ENCODE results near the gene APBA2. TPM values are rescaled to one million over a fixed set of nuclear protein-coding genes. Genes with fewer than 3 reads are reported as not detected.

Gene APBA2
- total RNA-seq, 1 donor from 2014 or later: 3.8 TPM

DNA sequence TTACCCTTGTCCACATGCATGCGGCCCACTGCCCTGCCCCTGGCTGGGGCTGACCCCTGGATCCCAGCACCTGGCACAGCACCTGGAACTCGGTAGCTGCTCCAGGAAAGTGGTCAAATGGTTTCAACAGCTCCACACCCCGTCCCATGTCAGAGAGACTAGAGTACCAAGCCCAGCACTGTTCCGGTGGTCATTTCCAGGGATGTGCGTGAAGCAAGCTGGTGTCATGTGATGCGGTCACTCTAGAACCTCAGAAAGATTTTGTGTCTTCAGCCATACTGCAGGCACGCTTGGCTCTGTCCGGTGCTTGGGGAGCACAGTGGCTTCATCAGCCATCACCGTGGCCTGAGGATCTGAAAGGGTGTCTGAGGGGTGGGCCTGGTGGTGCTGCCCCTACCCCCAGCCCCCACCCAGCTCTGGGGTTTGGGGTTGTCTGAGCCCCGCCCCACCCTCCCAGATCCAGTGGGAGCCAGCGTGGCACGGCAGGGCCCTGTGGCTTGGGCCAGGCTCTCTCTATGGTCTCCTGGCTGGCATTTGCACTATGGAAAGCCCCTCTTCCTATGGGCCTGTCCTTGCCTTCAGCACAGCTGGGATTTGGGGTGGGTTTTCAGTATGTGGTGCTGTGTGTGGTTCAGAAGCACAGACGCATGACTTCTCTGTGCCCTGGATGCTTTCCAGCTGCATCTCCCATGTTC lies 15.3 kb downstream of the APBA2 start:
- no peaks in the 10 kb centered on the region for H3K36me3 ChIP-seq

DNA sequence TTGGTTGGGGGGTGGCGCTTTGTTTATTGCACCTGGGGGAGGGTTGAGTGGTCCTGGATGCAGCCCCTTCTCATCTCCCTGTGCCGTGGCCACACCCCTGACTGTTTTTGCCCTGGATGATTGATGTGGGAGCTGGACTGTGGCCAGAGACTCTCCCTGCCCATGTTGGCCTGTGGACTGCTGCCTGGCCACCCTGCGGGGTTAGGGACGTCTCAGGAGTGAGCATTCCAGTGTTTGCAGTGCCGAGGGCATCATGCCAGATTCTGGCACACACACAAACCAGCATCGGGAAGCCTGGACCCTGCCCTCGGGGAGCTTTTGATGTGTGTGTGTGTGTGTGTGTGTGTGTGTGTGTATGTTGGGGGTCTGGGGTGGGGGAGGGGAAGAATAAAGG lies 15.8 kb downstream of the APBA2 start:
- no peak for DNase-seq
- no peak for ATAC-seq
- Histone ChIP-seq H3K4me3 (no peak overlapping the region), H3K27ac (no peak overlapping the region), H3K9me3 (no peaks in the 10 kb centered on the region), H3K36me3 (no peaks in the 10 kb centered on the region), H3K27me3 (ENCODE audit: low read depth) (no peaks in the 10 kb centered on the region), H3K4me1 (no peaks in the 10 kb centered on the region)
- intact Hi-C loops (cut with DNase I): no loop called here
- TF ChIP-seq, protein P1, sequence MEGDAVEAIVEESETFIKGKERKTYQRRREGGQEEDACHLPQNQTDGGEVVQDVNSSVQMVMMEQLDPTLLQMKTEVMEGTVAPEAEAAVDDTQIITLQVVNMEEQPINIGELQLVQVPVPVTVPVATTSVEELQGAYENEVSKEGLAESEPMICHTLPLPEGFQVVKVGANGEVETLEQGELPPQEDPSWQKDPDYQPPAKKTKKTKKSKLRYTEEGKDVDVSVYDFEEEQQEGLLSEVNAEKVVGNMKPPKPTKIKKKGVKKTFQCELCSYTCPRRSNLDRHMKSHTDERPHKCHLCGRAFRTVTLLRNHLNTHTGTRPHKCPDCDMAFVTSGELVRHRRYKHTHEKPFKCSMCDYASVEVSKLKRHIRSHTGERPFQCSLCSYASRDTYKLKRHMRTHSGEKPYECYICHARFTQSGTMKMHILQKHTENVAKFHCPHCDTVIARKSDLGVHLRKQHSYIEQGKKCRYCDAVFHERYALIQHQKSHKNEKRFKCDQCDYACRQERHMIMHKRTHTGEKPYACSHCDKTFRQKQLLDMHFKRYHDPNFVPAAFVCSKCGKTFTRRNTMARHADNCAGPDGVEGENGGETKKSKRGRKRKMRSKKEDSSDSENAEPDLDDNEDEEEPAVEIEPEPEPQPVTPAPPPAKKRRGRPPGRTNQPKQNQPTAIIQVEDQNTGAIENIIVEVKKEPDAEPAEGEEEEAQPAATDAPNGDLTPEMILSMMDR (IDR thresholded peaks at IDR 0.05): no peak

More for the DNA sequence above, 15.3 kb downstream of the APBA2 start:
- intact Hi-C loops (cut with DNase I): no loop called here
- Histone ChIP-seq H3K4me3 (no peak overlapping the region), H3K4me1 (no peaks in the 10 kb centered on the region), H3K27me3 (ENCODE audit: low read depth) (no peaks in the 10 kb centered on the region), H3K27ac (no peak overlapping the region), H3K9me3 (no peaks in the 10 kb centered on the region)
- TF ChIP-seq, protein P1 (IDR thresholded peaks at IDR 0.05): no peak
- DNase-seq: no peak
- ATAC-seq: no peak

DNA sequence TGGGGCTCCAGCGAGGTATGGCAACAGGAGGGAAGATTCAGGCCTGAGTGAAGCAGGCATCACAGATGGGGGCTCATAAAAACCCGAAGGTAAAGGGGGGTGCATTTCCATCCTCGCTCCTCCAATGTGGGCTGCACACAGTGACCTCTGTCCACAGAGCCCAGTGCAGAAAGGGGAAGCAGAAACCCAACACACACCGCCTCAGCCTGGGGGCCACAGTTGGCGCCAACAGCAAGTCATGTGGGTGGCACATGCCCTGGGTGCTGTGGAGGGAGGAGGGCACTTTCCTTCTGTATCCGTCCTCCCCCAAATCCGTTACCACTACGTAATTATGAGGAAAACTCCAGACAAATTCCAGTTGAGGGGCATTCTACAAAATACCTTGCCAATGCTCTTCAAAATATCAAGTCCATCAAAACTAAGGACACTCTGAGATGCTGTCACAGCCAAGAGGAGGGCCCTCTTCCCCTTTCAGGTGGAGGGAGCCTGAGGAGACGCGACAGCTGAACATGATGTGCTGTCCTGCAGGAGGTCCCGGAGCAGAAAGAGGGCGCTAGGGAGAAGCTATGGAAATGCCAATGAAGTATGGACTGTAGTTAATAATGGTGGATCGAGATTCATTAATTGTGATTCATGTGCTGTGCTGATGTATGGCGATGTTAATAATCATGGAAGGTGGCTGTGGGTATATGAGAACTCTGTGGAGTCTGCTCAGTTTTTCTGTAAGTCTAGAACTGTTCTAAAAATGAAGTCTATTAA lies 16.4 kb downstream of the APBA2 start:
- intact Hi-C loops (cut with DNase I): no loop called here
- no peaks in the 10 kb centered on the region for H3K4me1 ChIP-seq
- no peak overlapping the region for H3K4me3 ChIP-seq
- H3K27me3 ChIP-seq (ENCODE audit: low read depth): no peaks in the 10 kb centered on the region
- H3K36me3 ChIP-seq: no peaks in the 10 kb centered on the region
- ATAC-seq (no peak), DNase-seq (no peak)
- TF ChIP-seq, protein P1 (IDR thresholded peaks at IDR 0.05): no peak
- no peak overlapping the region for H3K27ac ChIP-seq
- H3K9me3 ChIP-seq: no peaks in the 10 kb centered on the region

DNA sequence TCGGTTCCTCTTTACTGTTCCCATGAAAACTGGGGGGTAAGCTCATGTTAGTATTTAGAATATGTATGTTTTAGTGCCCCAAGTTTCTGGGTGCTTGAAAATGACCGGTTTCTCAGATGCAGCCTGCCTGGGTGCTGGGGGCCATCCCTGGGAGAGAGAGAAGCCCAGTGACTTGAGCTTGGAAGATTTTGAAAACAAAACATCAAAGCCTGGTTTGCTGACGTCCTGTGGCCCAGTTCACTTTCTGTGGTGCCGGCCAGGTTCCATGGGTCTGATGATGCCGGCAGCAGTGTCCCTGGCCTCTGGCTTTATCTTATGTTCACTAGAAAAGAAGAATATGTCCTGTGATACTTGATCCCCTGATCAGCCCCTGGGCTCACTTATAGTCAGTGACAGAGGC lies 17.1 kb downstream of the APBA2 start:
- Histone ChIP-seq H3K27me3 (ENCODE audit: low read depth) (no peaks in the 10 kb centered on the region), H3K36me3 (no peaks in the 10 kb centered on the region), H3K4me3 (no peak overlapping the region), H3K27ac (no peak overlapping the region), H3K4me1 (no peaks in the 10 kb centered on the region), H3K9me3 (no peaks in the 10 kb centered on the region)
- DNase-seq (no peak), ATAC-seq (no peak)
- TF ChIP-seq, protein P1 (IDR thresholded peaks at IDR 0.05): no peak
- intact Hi-C loops (cut with DNase I): no loop called here

DNA sequence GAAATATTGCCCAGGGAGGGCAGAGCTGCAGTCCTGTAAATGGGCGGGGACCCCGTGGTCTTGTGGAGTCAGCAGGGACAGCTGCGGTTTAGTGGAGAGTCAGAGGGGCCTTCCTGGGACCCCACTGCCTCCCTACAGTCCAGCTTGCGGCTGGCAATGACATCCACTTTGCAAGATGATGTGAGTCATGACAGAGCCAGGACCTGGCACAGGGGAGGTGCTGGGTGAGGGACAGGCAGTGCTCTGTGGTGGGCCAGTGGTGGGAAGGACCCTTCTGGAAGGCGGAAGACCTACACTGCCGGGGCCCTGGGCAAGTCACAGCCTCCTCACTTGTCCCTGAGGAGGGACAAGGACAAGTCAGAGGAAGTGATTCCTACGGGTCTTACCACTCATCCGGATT lies 17.8 kb downstream of the APBA2 start:
- Histone ChIP-seq H3K4me1 (no peaks in the 10 kb centered on the region), H3K36me3 (no peaks in the 10 kb centered on the region), H3K9me3 (no peaks in the 10 kb centered on the region), H3K4me3 (no peak overlapping the region), H3K27ac (no peak overlapping the region), H3K27me3 (ENCODE audit: low read depth) (no peaks in the 10 kb centered on the region)
- intact Hi-C loops (cut with DNase I): no loop called here
- TF ChIP-seq, protein P1 (IDR thresholded peaks at IDR 0.05): no peak
- ATAC-seq: no peak
- DNase-seq: no peak

Data from lower lobe of right lung (tissue), 2 donors.